ENCODE results near the gene PLCG1.

GRCh38 chr20:41191562-41192500 is 54.5 kb downstream of the PLCG1 start:
- TF ChIP-seq CTCF (IDR thresholded peaks at IDR 0.05; ENCODE audit: low read depth, low read length) (no peak), EZH2phosphoT487 (IDR thresholded peaks at IDR 0.05; ENCODE audit: low read depth) (no peak)
